ENCODE results near the gene CEP85L. TPM values are rescaled to one million over a fixed set of nuclear protein-coding genes. Genes with fewer than 3 reads are reported as not detected.

The CEP85L gene
- total and polyA plus RNA-seq, 2 experiments from 2014 or later, result 9.1 to 10.1 TPM

GRCh38 chr6:118683881-118684872 is 32.8 kb upstream of the CEP85L start:
- DNase-seq (ENCODE audit: low spot score) (no peak), ATAC-seq (no peak)
- no peaks in the 10 kb centered on the region for H3K9me3 Mint-ChIP-seq
- Histone ChIP-seq H3K36me3 (ENCODE audit: insufficient read depth) (no peaks in the 10 kb centered on the region), H3F3A (replicated peaks; ENCODE audit: low read depth) (no peaks in the 10 kb centered on the region), H3K27ac (ENCODE audit: low read depth) (no peak overlapping the region), H4K20me1 (replicated peaks; ENCODE audit: insufficient read depth) (no peaks in the 10 kb centered on the region), H2AFZ (no peak overlapping the region), H3K4me3 (no peak overlapping the region), H3K9me2 (ENCODE audit: insufficient read depth) (no peaks in the 10 kb centered on the region; the same call in 1 of the 2 replicates), H3K79me2 (replicated peaks; ENCODE audit: insufficient read depth) (no peaks in the 10 kb centered on the region), H3K4me1 (ENCODE audit: insufficient read depth) (peaks cover 8% of the 10 kb centered on the region; the same call in 1 of the 2 replicates), H3K4me2 (no peak overlapping the region), H3K27me3 (ENCODE audit: insufficient read depth) (no peaks in the 10 kb centered on the region)
- H3K27ac Mint-ChIP-seq, result no peak overlapping the region
- H3K4me1 Mint-ChIP-seq, result peaks cover 14% of the 10 kb centered on the region
- no peaks in the 10 kb centered on the region for H3K36me3 Mint-ChIP-seq (ENCODE audit: low read depth)
- no peak overlapping the region for H3K4me3 Mint-ChIP-seq
- no peaks in the 10 kb centered on the region for H3K27me3 Mint-ChIP-seq (ENCODE audit: insufficient read depth, low read depth, poor library complexity)
- TF ChIP-seq EZH2phosphoT487 (IDR thresholded peaks at IDR 0.05; ENCODE audit: unreplicated experiment), result no peak

DNA sequence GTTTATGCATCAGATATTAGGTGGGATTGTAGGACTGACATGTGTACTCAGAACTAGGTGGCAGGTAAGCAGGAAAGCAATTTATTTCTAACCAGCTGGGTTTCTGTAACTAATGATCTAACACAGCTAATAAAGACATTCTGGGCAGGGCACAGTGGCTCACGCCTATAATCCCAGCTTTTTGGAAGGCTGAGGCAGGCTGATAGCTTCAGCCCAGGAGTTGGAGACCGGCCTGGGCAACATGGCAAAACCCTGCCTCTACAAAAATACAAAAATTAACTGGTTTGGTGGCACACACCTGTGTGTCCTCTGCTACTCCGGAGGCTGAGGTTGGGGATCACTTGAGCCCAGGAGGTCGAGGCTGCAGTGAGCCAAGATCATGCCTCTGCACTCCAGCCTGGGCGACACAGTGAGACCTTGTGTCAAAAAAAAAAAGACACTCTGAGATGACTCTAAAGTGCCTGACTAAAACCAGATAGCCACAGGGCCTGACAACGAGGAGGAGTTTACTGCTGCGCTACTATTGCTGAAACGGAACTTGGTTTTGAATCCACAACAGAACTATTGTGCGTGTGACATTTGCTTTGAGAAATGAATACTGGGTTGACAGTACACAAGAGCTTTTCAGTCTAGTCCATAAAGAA is 29.2 kb upstream of the CEP85L start:
- Histone ChIP-seq H3K4me3 (no peak overlapping the region), H3F3A (replicated peaks; ENCODE audit: low read depth) (no peaks in the 10 kb centered on the region), H3K27me3 (ENCODE audit: insufficient read depth) (no peaks in the 10 kb centered on the region), H3K27ac (ENCODE audit: low read depth) (no peak overlapping the region), H4K20me1 (replicated peaks; ENCODE audit: insufficient read depth) (no peaks in the 10 kb centered on the region), H3K9me2 (ENCODE audit: insufficient read depth) (0 out of 2 replicates have a peak, but pooled peaks cover 4% of the 10 kb centered on the region), H3K79me2 (replicated peaks; ENCODE audit: insufficient read depth) (no peaks in the 10 kb centered on the region), H3K4me1 (ENCODE audit: insufficient read depth) (peaks cover 2% of the 10 kb centered on the region; the same call in 1 of the 2 replicates), H2AFZ (no peak overlapping the region), H3K4me2 (no peak overlapping the region), H3K36me3 (ENCODE audit: insufficient read depth) (no peaks in the 10 kb centered on the region)
- DNase-seq (ENCODE audit: low spot score), result no peak
- no peak for TF ChIP-seq EZH2phosphoT487 (IDR thresholded peaks at IDR 0.05; ENCODE audit: unreplicated experiment)
- TF ChIP-seq JUNB (IDR thresholded peaks at IDR 0.05; ENCODE audit: unreplicated experiment), result no peak
- TF ChIP-seq ZNF331 (CRISPR knock-in tag; IDR thresholded peaks at IDR 0.05; ENCODE audit: low read depth), result no peak
- TF ChIP-seq POLR2AphosphoS5 (IDR thresholded peaks at IDR 0.05; ENCODE audit: low read depth), result no peak
- TF ChIP-seq EZH2 (IDR thresholded peaks at IDR 0.05; ENCODE audit: low read depth, unreplicated experiment), result no peak
- no peak for TF ChIP-seq ETS1 (IDR thresholded peaks at IDR 0.05)
- no peak for TF ChIP-seq CREB1 (CRISPR knock-in tag; IDR thresholded peaks at IDR 0.05; ENCODE audit: low read depth)
- TF ChIP-seq NANOG (IDR thresholded peaks at IDR 0.05; ENCODE audit: borderline replicate concordance), result no peak
- TF ChIP-seq STAT1 (IDR thresholded peaks at IDR 0.05; ENCODE audit: unreplicated experiment), result no peak
- no peak for TF ChIP-seq REST (IDR thresholded peaks at IDR 0.05; ENCODE audit: unreplicated experiment)
- Mint-ChIP-seq H3K4me1 (peaks cover 2% of the 10 kb centered on the region), H3K9me3 (no peaks in the 10 kb centered on the region), H3K27me3 (ENCODE audit: insufficient read depth, low read depth, poor library complexity) (no peaks in the 10 kb centered on the region), H3K27ac (no peak overlapping the region), H3K4me3 (no peak overlapping the region), H3K36me3 (ENCODE audit: low read depth) (no peaks in the 10 kb centered on the region)
- no peak for ATAC-seq
